HFF-Myc (cell line): ENCODE results near the gene COL4A6.

Experiments
- DNase-seq: peaks from one replicate; pipeline ENCODE4 v3.0.0-alpha.2; 2011; ENCODE audit warnings: low read depth; ENCODE audit errors: extremely low read depth
- H3K4me3 ChIP-seq: replicated peaks from 2 replicates; pipeline ENCODE4 v1.5.1; 2011; ENCODE audit warnings: low read depth, mild to moderate bottlenecking, control low read depth, low read length
- CTCF ChIP-seq: IDR thresholded peaks from 2 replicates; pipeline ENCODE4 v1.5.1; 2012; ENCODE audit warnings: mild to moderate bottlenecking, low read depth, low read length, control low read depth; ENCODE audit errors: missing control alignments

Gene COL4A6

GRCh38 chrX:108224218-108224617 lies 214.0 kb downstream of the COL4A6 start:
- H3K4me3 ChIP-seq: no peak overlapping the region
- no peak for TF ChIP-seq CTCF
- no peak for DNase-seq

DNA sequence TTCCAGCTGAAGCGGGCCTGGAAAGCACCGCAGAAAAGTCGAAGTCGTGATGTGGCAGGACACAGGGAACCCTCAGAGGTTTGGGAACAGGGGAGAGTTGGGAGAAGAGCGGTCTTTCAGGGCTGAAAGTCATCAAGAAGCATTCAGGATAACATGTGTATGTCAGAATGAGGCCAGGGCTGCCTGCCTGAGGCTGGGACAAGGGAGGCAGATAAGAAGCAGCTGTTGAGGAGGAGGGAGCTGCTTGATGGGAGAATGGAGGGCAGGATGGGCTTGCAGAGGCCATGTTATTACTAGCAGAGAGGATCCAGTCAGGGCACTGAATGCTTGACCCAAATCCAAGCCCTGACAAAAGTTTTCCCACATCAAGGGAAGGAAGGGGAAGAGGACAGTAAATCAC lies 214.6 kb downstream of the COL4A6 start:
- no peak for DNase-seq
- no peak overlapping the region for H3K4me3 ChIP-seq
- TF ChIP-seq CTCF: no peak

- H3K4me3 ChIP-seq: no peak overlapping the region
- no peak for DNase-seq
- TF ChIP-seq CTCF: no peak
Observed at GRCh38 chrX:108221301-108221864, 216.8 kb downstream of the COL4A6 start.

DNA sequence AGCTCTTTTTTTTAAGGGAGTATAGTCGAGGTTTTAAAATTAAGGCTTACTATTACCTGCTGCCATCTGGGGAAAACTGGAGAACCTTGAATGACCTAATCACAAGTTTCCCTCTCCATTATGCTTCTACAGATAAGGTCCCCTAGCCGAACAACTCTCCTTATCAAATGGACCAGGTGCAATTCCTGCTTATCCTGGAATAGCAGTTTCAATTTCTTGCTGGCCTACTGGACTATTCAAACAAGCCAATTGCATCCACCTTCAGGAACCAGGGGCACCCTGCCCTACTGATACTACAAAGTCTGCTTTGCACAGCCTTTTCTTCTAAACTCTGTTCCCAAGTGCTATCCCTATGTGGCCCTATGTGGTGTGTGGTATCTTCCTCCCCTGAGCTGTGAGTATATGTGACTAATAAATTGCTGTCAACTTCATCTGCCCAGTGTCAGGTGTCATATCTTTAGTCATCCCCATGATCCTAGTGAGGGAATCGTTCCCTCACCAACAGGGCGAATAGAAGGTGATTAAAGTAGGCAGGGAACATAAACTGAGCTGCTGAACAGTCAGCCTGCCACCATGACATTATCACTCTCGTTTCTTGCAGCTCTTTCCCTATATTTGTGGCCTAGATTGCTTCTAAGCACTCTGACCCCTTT lies 218.1 kb downstream of the COL4A6 start:
- TF ChIP-seq CTCF: no peak
- no peak for DNase-seq
- no peak overlapping the region for H3K4me3 ChIP-seq

- DNase-seq: no peak
- H3K4me3 ChIP-seq: no peak overlapping the region
- TF ChIP-seq CTCF: no peak
Observed at GRCh38 chrX:108217876-108218275, 220.3 kb downstream of the COL4A6 start.

GRCh38 chrX:108216919-108217571 lies 221.2 kb downstream of the COL4A6 start:
- H3K4me3 ChIP-seq: no peak overlapping the region
- TF ChIP-seq CTCF: no peak
- no peak for DNase-seq

- no peak for TF ChIP-seq CTCF
- H3K4me3 ChIP-seq: no peak overlapping the region
- DNase-seq: no peak
Observed at GRCh38 chrX:108216405-108216804, 221.8 kb downstream of the COL4A6 start.
